GM12878 (cell line): ENCODE data around the gene OTULIN. TPM values are rescaled to one million over a fixed set of nuclear protein-coding genes. Genes with fewer than 3 reads are reported as not detected.

Source experiments
- ATAC-seq: fragments of 200-7000 bp; cut with Tn5 transposase; 3 replicates; pipeline ENCODE4 v1.9.1; 2020; ENCODE audit warnings: mild to moderate bottlenecking, moderate library complexity
- BruUV-seq: library from RNA; stranded (reverse); fragments of 400-500 nt; replicated peaks from 2 replicates; lab custom pipeline; 2021; lab: Mats Ljungman, UMichigan
- CTCF ChIA-PET: fragments of 300-600 bp; sonication (Branson Sonifier 250); formaldehyde crosslinking; extraction: SDS; loops from one replicate; lab custom pipeline; 2021; ENCODE audit warnings: inconsistent platforms; lab: Yijun Ruan, JAX
- POLR2A ChIA-PET: fragments of 350-600 bp; formaldehyde crosslinking; extraction: SDS; loops from one replicate; lab custom pipeline; 2021; ENCODE audit warnings: inconsistent platforms; lab: Charles Lee
- RAD21 ChIA-PET: fragments of 300-600 bp; sonication (Branson Sonifier 250); formaldehyde crosslinking; loops from one replicate; lab custom pipeline; 2023; ENCODE audit warnings: antibody characterized with exemption; ENCODE audit not compliant: unreplicated experiment; lab: Charles Lee
- SMC1A ChIA-PET: fragments of 300-600 bp; sonication (Branson Sonifier 250); formaldehyde crosslinking; loops from one replicate; lab custom pipeline; 2023; ENCODE audit not compliant: unreplicated experiment, uncharacterized antibody; lab: Charles Lee
- DNase-seq: peaks from one replicate; pipeline ENCODE4 v3.0.0-alpha.2; 2011; ENCODE audit warnings: low read depth, low spot score
- FAIRE-seq: peaks from 3 replicates; lab custom pipeline; 2011; peaks lifted over from hg19 to GRCh38; lab: Jason Lieb, UNC
- H2AFZ ChIP-seq: 2 replicates; pipeline ENCODE4 v1.6.0; 2011; ENCODE audit warnings: low read depth, low read length, control low read depth; ENCODE audit not compliant: control insufficient read depth
- H3K27ac ChIP-seq: 2 replicates; pipeline ENCODE4 v1.5.1; 2011; ENCODE audit warnings: control low read depth; ENCODE audit not compliant: control insufficient read depth, insufficient read depth
- H3K27me3 ChIP-seq, 2 experiments: replicated peaks in 1 of 2; 2 replicates each; pipeline versions ENCODE4 v1.6.0 to v1.6.1; 2011; ENCODE audit warnings: low read length in 1 of 2; ENCODE audit not compliant: control insufficient read depth in 2 of 2, insufficient read depth in 2 of 2
- H3K36me3 ChIP-seq, 2 experiments: 2 replicates each; pipeline ENCODE4 v1.5.1; 2011; ENCODE audit warnings: low read length in 1 of 2; ENCODE audit not compliant: control insufficient read depth in 2 of 2, insufficient read depth in 2 of 2
- H3K4me1 ChIP-seq: 2 replicates; pipeline ENCODE4 v1.6.1; 2011; ENCODE audit warnings: mild to moderate bottlenecking, low read length, moderate library complexity, mixed read lengths; ENCODE audit not compliant: control insufficient read depth, insufficient read depth
- H3K4me2 ChIP-seq: 2 replicates; pipeline ENCODE4 v1.6.0; 2011; ENCODE audit warnings: control low read depth; ENCODE audit not compliant: control insufficient read depth, insufficient read depth
- H3K4me3 ChIP-seq: fragments of 200-600 bp; sonication (generic); 2 replicates; pipeline ENCODE4 v1.5.1; 2016
- H3K79me2 ChIP-seq: 2 replicates; pipeline ENCODE4 v1.6.0; 2011; ENCODE audit warnings: low read length; ENCODE audit not compliant: control insufficient read depth, insufficient read depth
- H3K9ac ChIP-seq: 2 replicates; pipeline ENCODE4 v1.8.0; 2011; ENCODE audit warnings: low read length, control low read depth, mixed read lengths; ENCODE audit not compliant: control insufficient read depth, insufficient read depth
- H3K9me3 ChIP-seq: replicated peaks from 3 replicates; pipeline ENCODE4 v1.5.1; 2011; ENCODE audit warnings: mild to moderate bottlenecking, low read length; ENCODE audit not compliant: control insufficient read depth, insufficient read depth
- H4K20me1 ChIP-seq: 2 replicates; pipeline ENCODE4 v1.6.0; 2011; ENCODE audit not compliant: control insufficient read depth, insufficient read depth
- HDAC6 ChIP-seq: fragments of 200-600 bp; sonication (generic); IDR thresholded peaks from one replicate; pipeline ENCODE4 v1.8.0; 2017; ENCODE audit warnings: antibody characterized with exemption; ENCODE audit not compliant: unreplicated experiment
- JUNB ChIP-seq: IDR thresholded peaks from 2 replicates; pipeline ENCODE4 v1.6.1; 2016; ENCODE audit warnings: antibody characterized with exemption, mild to moderate bottlenecking
- RELA ChIP-seq: fragments of 450-650 bp; IDR thresholded peaks from 2 replicates; pipeline ENCODE4 v1.8.0; 2014; ENCODE audit warnings: borderline replicate concordance; ENCODE audit not compliant: partially characterized antibody
- SIX5 ChIP-seq: IDR thresholded peaks from 2 replicates; pipeline ENCODE4 v1.6.1; 2011; ENCODE audit warnings: mild to moderate bottlenecking, low read depth, low read length, moderate library complexity; ENCODE audit not compliant: severe bottlenecking
- SMAD1 ChIP-seq: fragments of 450-650 bp; IDR thresholded peaks from 2 replicates; pipeline ENCODE4 v1.6.1; 2018; ENCODE audit warnings: mild to moderate bottlenecking, low read depth; ENCODE audit not compliant: partially characterized antibody
- WGBS: methylation state at CpG from one replicate; pipeline ENCODE4 v1.1.6; 2016; ENCODE audit warnings: low lambda C conversion rate; ENCODE audit not compliant: insufficient replicate concordance, insufficient coverage; ENCODE audit errors: missing lambda C conversion rate; 5-methylcytosine and 5-hydroxymethylcytosine counted together
- in situ Hi-C: fragments of 300-500 bp; cut with MboI; formaldehyde crosslinking; loops from 9 replicates; pipeline ENCODE4 v1.14.3; 2018; ENCODE audit warnings: mixed read lengths
- intact Hi-C: fragments of 100-400 bp; cut with micrococcal nuclease; formaldehyde crosslinking; loops from one replicate; pipeline ENCODE4 v1.14.2; 2022; ENCODE audit not compliant: unreplicated experiment
- polyA plus RNA-seq, 11 experiments: library from polyadenylated mRNA; depleted of rRNA in 4 of 11; unstranded in 6 of 11; stranded (reverse) in 5 of 11; fragments of >200 nt; fragmentation: Nextera tagmentation in 4 of 11; fragmentation: Illumina TruSeq in 1 of 11; extraction: Ambion mirVana in 4 of 11; extraction: Trizol in 1 of 11; gene quantifications; 1 replicate in 1 of 11; 2 replicates in 10 of 11; pipeline versions ENCODE4 v1.2.1 to v1.2.3, GENCODE V29; 2011 to 2016; ENCODE audit warnings: inconsistent platforms in 2 of 11, missing spikeins in 2 of 11, low read depth in 1 of 11
- total RNA-seq, 4 experiments: library from RNA; depleted of rRNA in 3 of 4; stranded (reverse); fragments of >200 nt in 3 of 4; fragmentation: Illumina TruSeq in 1 of 4; extraction: Trizol in 1 of 4; gene quantifications; 2 replicates each; pipeline versions ENCODE4 v1.2.1 to v1.2.3, GENCODE V29; 2013 to 2021

OTULIN gene
- total and polyA plus RNA-seq, 10 of the 15 experiments (the other 5 are each of a cell fraction or from before 2014, with no cell fraction given): 6.6 to 70.5 (median 28.7) TPM

GRCh38 chr5:14721990-14722656 lies 57.6 kb downstream of the OTULIN start:
- Histone ChIP-seq H3K4me2 (no peak overlapping the region), H3K9me3 (no peaks in the 10 kb centered on the region), H3K4me1 (no peaks in the 10 kb centered on the region), H3K27ac (no peak overlapping the region), H4K20me1 (no peaks in the 10 kb centered on the region), H2AFZ (no peak overlapping the region), H3K4me3 (no peak overlapping the region), H3K79me2 (no peaks in the 10 kb centered on the region), H3K9ac (no peak overlapping the region), H3K36me3 (no peaks in the 10 kb centered on the region), H3K27me3 (no peaks in the 10 kb centered on the region)
- 96% methylated on average over 7 of the region's 7 CpGs for WGBS
- DNase-seq: no peak
- TF ChIP-seq SIX5: no peak
- no peak for TF ChIP-seq HDAC6
- TF ChIP-seq JUNB: no peak
- ATAC-seq: no peak
- BruUV-seq: no TSS peak
- CTCF ChIA-PET: interaction anchor here (0.6 to 12.1 kb wide), 2 partner anchors 281 to 287 kb away, joined by 3 to 213 read pairs; no protein-coding TSS in a partner anchor
- intact Hi-C loops (no loop called here), in situ Hi-C loops (loop anchor here (5.0 to 25.0 kb wide), 2 partner anchors 280 to 1740 kb away; partner anchors contain the start of gene ZNF622)
- SMC1A ChIA-PET: interaction anchor here (1.5 kb wide), 1 partner anchor 38 kb away, joined by 4 read pairs; no protein-coding TSS in a partner anchor
- RAD21 ChIA-PET: interaction anchor here (0.7 kb wide), 1 partner anchor 24 kb away, joined by 3 read pairs; no protein-coding TSS in a partner anchor
- POLR2A ChIA-PET: interaction anchor here (0.6 kb wide), 1 partner anchor 122 kb away, joined by 11 read pairs; no protein-coding TSS in a partner anchor
- no peak for FAIRE-seq

DNA sequence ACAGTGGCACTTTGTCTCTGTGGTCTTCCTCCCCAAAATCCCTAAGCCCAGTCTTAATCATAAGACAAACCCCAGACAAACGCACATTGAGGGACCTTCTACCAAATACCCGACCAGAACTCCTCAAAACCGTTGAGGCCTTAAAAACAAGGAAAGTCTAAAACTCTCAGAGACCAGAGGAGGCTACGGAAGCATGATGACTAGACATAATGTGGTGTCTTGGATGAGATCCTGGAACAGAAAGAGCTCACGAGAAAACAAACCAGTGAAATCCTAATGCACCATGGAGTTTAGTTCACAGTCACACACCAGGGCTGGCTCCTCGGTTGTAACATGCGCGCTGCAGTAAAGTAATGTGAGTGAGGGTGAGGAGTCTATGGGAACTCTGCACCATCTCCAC lies 58.4 kb downstream of the OTULIN start:
- H3K27ac ChIP-seq: no peak overlapping the region
- H3K36me3 ChIP-seq: no peaks in the 10 kb centered on the region
- no TSS peak for BruUV-seq
- no peaks in the 10 kb centered on the region for H3K27me3 ChIP-seq
- RAD21 ChIA-PET: no interaction called here
- no peak overlapping the region for H3K4me2 ChIP-seq
- ATAC-seq (no peak), DNase-seq (no peak), FAIRE-seq (no peak)
- no peak overlapping the region for H3K4me3 ChIP-seq
- H3K9me3 ChIP-seq: no peaks in the 10 kb centered on the region
- intact Hi-C loops (no loop called here), in situ Hi-C loops (loop anchor here (5.0 to 25.0 kb wide), 2 partner anchors 279 to 1739 kb away; partner anchors contain the start of gene ZNF622)
- SMC1A ChIA-PET: no interaction called here
- no peak overlapping the region for H3K9ac ChIP-seq
- H2AFZ ChIP-seq: no peak overlapping the region
- H3K79me2 ChIP-seq: no peaks in the 10 kb centered on the region
- TF ChIP-seq SMAD1: no peak
- no peak for TF ChIP-seq RELA
- H4K20me1 ChIP-seq: no peaks in the 10 kb centered on the region
- H3K4me1 ChIP-seq: no peaks in the 10 kb centered on the region
- WGBS: 94% methylated on average over 8 of the region's 8 CpGs
- POLR2A ChIA-PET: no interaction called here
- CTCF ChIA-PET: interaction anchor here (12.1 kb wide), 1 partner anchor 280 kb away, joined by 213 read pairs; no protein-coding TSS in a partner anchor
